Caco-2 (cell line): ENCODE results near the gene PRKAR1B. TPM values are rescaled to one million over a fixed set of nuclear protein-coding genes. Genes with fewer than 3 reads are reported as not detected.

ENCODE experiments used
- BruUV-seq: library from RNA; stranded (reverse); fragments of 400-500 nt; replicated peaks from 2 replicates; lab custom pipeline; 2021; lab: Mats Ljungman, UMichigan
- CTCF ChIA-PET: fragments of 300-600 bp; sonication (Branson Sonifier 250); formaldehyde crosslinking; loops from one replicate; lab custom pipeline; 2022; ENCODE audit warnings: antibody characterized with exemption; lab: Charles Lee
- POLR2A ChIA-PET: fragments of 300-600 bp; sonication (Branson Sonifier 250); formaldehyde crosslinking; loops from one replicate; lab custom pipeline; 2022; ENCODE audit warnings: antibody characterized with exemption; lab: Charles Lee
- DNase-seq, 2 experiments: peaks; one replicate each; pipeline versions ENCODE4 v3.0.0 to v3.0.0-alpha.2; 2020 to 2022
- H3K27me3 ChIP-seq: replicated peaks from 2 replicates; pipeline ENCODE4 v1.6.0; 2011; ENCODE audit warnings: low read length; ENCODE audit not compliant: control insufficient read depth, insufficient read depth
- H3K36me3 ChIP-seq: 2 replicates; pipeline ENCODE4 v1.5.1; 2011; ENCODE audit warnings: low read length; ENCODE audit not compliant: control insufficient read depth, insufficient read depth
- H3K4me1 ChIP-seq: fragments of 250-450 bp; sonication (Bioruptor Pico); 2 replicates; pipeline ENCODE4 v1.5.1; 2020; ENCODE audit warnings: mild to moderate bottlenecking
- H3K4me3 ChIP-seq: 2 replicates; pipeline ENCODE4 v1.5.1; 2011; ENCODE audit warnings: low read depth, mild to moderate bottlenecking, control low read depth, low read length
- H3K9me3 ChIP-seq: fragments of 250-450 bp; sonication (Bioruptor Pico); 2 replicates; pipeline ENCODE4 v1.5.1; 2020; ENCODE audit warnings: mild to moderate bottlenecking, moderate library complexity
- H3K27ac Mint-ChIP-seq: one replicate; pipeline ENCODE4 v1.8.0; 2022; ENCODE audit warnings: mixed read lengths; ENCODE audit not compliant: unreplicated experiment
- H3K27me3 Mint-ChIP-seq: one replicate; pipeline ENCODE4 v1.8.0; 2022; ENCODE audit warnings: mixed read lengths; ENCODE audit not compliant: insufficient read depth, unreplicated experiment
- H3K36me3 Mint-ChIP-seq: one replicate; pipeline ENCODE4 v1.8.0; 2022; ENCODE audit warnings: mild to moderate bottlenecking, mixed read lengths; ENCODE audit not compliant: insufficient read depth, unreplicated experiment
- H3K4me1 Mint-ChIP-seq: one replicate; pipeline ENCODE4 v1.8.0; 2022; ENCODE audit warnings: low read depth, mixed read lengths; ENCODE audit not compliant: unreplicated experiment
- H3K4me3 Mint-ChIP-seq: one replicate; pipeline ENCODE4 v1.8.0; 2022; ENCODE audit warnings: mild to moderate bottlenecking, moderate library complexity, mixed read lengths; ENCODE audit not compliant: unreplicated experiment
- H3K9me3 Mint-ChIP-seq: one replicate; pipeline ENCODE4 v1.8.0; 2022; ENCODE audit warnings: mixed read lengths; ENCODE audit not compliant: unreplicated experiment
- intact Hi-C: fragments of 100-400 bp; cut with micrococcal nuclease; formaldehyde crosslinking; loops from one replicate; pipeline ENCODE4 v1.10.0; 2022; ENCODE audit not compliant: unreplicated experiment
- total RNA-seq: library from RNA; stranded (reverse); gene quantifications from 2 replicates; pipeline ENCODE4 v1.2.3, GENCODE V29; 2022
- TF ChIP-seq, protein P1 (sequence below), 2 experiments: fragments of 200-600 bp in 1 of 2; IDR thresholded peaks; 1 replicate in 1 of 2; 2 replicates in 1 of 2; pipeline versions ENCODE4 v1.5.1 to v1.8.0; 2011 to 2022; ENCODE audit warnings: antibody characterized with exemption in 1 of 2, control low read depth in 1 of 2, inconsistent platforms in 1 of 2, low read depth in 1 of 2, low read length in 1 of 2, mild to moderate bottlenecking in 1 of 2, moderate library complexity in 1 of 2; ENCODE audit not compliant: insufficient read depth in 1 of 2, severe bottlenecking in 1 of 2, unreplicated experiment in 1 of 2

PRKAR1B gene
- total RNA-seq, 1 experiment from 2014 or later = 56.6 TPM

DNA sequence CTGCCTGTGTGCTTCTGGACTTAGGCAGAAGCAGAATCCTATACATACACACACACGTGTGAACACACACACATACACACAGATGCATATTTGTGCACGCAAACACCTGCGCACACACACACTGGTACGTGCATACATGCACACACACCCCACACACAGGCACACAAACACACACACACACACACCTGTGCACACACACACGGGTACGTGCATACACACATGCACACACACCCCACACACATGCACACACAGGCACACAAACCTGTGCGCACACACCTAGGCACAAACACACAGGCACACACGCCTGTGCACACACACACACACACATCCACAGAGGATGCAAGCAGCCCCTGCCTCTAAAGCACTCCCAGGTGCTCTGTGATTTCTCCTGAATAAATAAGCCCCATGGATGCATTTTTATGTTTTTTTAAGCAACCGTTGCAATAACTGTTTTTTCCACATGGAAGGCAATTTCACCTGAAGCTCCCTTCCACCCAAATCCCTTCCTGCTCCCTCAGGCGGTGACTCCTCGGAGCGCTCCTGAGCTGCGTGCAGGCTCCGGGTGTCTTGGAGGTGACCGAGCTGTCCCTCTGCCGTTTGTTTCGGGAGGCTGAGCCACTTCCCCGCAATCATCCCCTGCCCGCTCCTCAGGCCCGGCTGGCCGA, 166.0 kb downstream of the PRKAR1B start:
- CTCF ChIA-PET = no interaction called here
- no peak overlapping the region for H3K4me3 ChIP-seq
- TF ChIP-seq, protein P1, sequence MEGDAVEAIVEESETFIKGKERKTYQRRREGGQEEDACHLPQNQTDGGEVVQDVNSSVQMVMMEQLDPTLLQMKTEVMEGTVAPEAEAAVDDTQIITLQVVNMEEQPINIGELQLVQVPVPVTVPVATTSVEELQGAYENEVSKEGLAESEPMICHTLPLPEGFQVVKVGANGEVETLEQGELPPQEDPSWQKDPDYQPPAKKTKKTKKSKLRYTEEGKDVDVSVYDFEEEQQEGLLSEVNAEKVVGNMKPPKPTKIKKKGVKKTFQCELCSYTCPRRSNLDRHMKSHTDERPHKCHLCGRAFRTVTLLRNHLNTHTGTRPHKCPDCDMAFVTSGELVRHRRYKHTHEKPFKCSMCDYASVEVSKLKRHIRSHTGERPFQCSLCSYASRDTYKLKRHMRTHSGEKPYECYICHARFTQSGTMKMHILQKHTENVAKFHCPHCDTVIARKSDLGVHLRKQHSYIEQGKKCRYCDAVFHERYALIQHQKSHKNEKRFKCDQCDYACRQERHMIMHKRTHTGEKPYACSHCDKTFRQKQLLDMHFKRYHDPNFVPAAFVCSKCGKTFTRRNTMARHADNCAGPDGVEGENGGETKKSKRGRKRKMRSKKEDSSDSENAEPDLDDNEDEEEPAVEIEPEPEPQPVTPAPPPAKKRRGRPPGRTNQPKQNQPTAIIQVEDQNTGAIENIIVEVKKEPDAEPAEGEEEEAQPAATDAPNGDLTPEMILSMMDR (IDR thresholded peaks at IDR 0.05; ENCODE audit: insufficient read depth in 1 of 2, low read depth in 1 of 2, low read length in 1 of 2, severe bottlenecking in 1 of 2, unreplicated experiment in 1 of 2) = no peak
- H3K4me1 ChIP-seq = no peaks in the 10 kb centered on the region
- Mint-ChIP-seq H3K27ac (no peak overlapping the region), H3K36me3 (peaks cover 13% of the 10 kb centered on the region), H3K27me3 (no peaks in the 10 kb centered on the region), H3K4me3 (no peak overlapping the region), H3K4me1 (no peaks in the 10 kb centered on the region), H3K9me3 (no peaks in the 10 kb centered on the region)
- no peak for DNase-seq
- 0 out of 2 replicates have a peak, but pooled peaks cover 3% of the 10 kb centered on the region for H3K9me3 ChIP-seq
- no TSS peak for BruUV-seq
- H3K36me3 ChIP-seq = no peaks in the 10 kb centered on the region
- no peaks in the 10 kb centered on the region for H3K27me3 ChIP-seq
- POLR2A ChIA-PET = no interaction called here
- intact Hi-C loops = no loop called here

DNA sequence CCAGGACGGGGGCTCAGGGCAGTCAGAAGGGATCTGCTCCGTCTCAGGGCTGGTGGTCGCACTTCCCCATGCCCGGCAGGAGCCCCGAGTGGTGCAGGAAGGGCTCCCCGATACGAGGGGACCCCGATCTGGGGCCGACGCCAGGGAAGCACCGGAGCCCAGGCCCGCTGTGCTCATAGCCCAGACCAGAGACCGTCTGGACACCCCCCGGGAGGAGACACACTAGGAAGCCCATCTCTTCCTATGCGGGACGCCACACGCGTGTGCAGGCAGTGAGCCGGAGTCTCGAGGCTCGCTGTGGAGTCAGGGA, 167.7 kb downstream of the PRKAR1B start:
- Histone ChIP-seq H3K27me3 (no peaks in the 10 kb centered on the region), H3K4me3 (no peak overlapping the region), H3K4me1 (no peaks in the 10 kb centered on the region), H3K9me3 (0 out of 2 replicates have a peak, but pooled peaks cover 3% of the 10 kb centered on the region), H3K36me3 (no peaks in the 10 kb centered on the region)
- Mint-ChIP-seq H3K27me3 (no peaks in the 10 kb centered on the region), H3K9me3 (no peaks in the 10 kb centered on the region), H3K4me3 (no peak overlapping the region), H3K36me3 (peaks cover 13% of the 10 kb centered on the region), H3K27ac (no peak overlapping the region), H3K4me1 (no peaks in the 10 kb centered on the region)
- DNase-seq = no peak
- CTCF ChIA-PET = no interaction called here
- POLR2A ChIA-PET = no interaction called here
- intact Hi-C loops = no loop called here
- no TSS peak for BruUV-seq
- TF ChIP-seq, protein P1 (IDR thresholded peaks at IDR 0.05; ENCODE audit: insufficient read depth in 1 of 2, low read depth in 1 of 2, low read length in 1 of 2, severe bottlenecking in 1 of 2, unreplicated experiment in 1 of 2) = no peak

DNA sequence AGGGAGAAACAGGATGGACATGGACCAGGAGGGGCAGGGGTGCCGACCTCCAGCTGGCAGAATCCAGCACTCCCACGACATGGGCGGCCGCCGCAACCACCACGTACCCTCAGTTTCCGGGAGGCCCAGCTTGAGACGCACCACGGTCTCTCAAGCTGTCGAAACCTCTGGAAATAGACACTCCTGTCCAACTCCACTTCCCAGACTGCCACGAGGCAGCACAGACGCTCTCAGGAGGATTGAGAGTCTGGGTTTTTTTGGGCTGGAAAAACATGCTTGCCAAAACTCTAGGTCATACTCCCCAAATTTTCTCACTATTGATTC, 169.6 kb downstream of the PRKAR1B start:
- Histone ChIP-seq H3K36me3 (no peaks in the 10 kb centered on the region), H3K4me3 (no peak overlapping the region), H3K27me3 (no peaks in the 10 kb centered on the region), H3K4me1 (no peaks in the 10 kb centered on the region), H3K9me3 (0 out of 2 replicates have a peak, but pooled peaks cover 3% of the 10 kb centered on the region)
- DNase-seq = no peak
- Mint-ChIP-seq H3K4me1 (no peaks in the 10 kb centered on the region), H3K27ac (no peak overlapping the region), H3K9me3 (no peaks in the 10 kb centered on the region), H3K4me3 (no peak overlapping the region), H3K36me3 (peaks cover 8% of the 10 kb centered on the region), H3K27me3 (no peaks in the 10 kb centered on the region)
- TF ChIP-seq, protein P1 (IDR thresholded peaks at IDR 0.05; ENCODE audit: insufficient read depth in 1 of 2, low read depth in 1 of 2, low read length in 1 of 2, severe bottlenecking in 1 of 2, unreplicated experiment in 1 of 2) = no peak
- ChIA-PET POLR2A (no interaction called here), CTCF (no interaction called here)
- BruUV-seq = no TSS peak
- intact Hi-C loops = no loop called here
